Activated T-cell treated with anti-CD3 and anti-CD28 coated beads, Interleukin-2, amount 50 U/mL, for 4 hours (primary cell): ENCODE results near the gene SDS. TPM values are rescaled to one million over a fixed set of nuclear protein-coding genes. Genes with fewer than 3 reads are reported as not detected.

ENCODE experiments used
- ATAC-seq, 2 donors: fragments of 200-7000 bp; cut with Tn5 transposase; one replicate each; pipeline ENCODE4 v1.10.0; 2021
- DNase-seq: peaks from one replicate; pipeline ENCODE4 v3.0.0-alpha.2; 2020
- H3K27me3 Mint-ChIP-seq: one replicate; pipeline ENCODE4 v1.8.0; 2021; ENCODE audit warnings: low read depth, mixed read lengths
- H3K36me3 Mint-ChIP-seq: one replicate; pipeline ENCODE4 v1.8.0; 2022; ENCODE audit warnings: mixed read lengths; ENCODE audit not compliant: insufficient read depth
- H3K4me1 Mint-ChIP-seq: one replicate; pipeline ENCODE4 v1.8.0; 2021; ENCODE audit warnings: low read depth, mixed read lengths
- H3K4me3 Mint-ChIP-seq: one replicate; pipeline ENCODE4 v1.8.0; 2021; ENCODE audit warnings: mild to moderate bottlenecking, moderate library complexity, mixed read lengths
- H3K9me3 Mint-ChIP-seq: one replicate; pipeline ENCODE4 v1.8.0; 2021; ENCODE audit warnings: mixed read lengths
- total RNA-seq, 3 donors: library from RNA; stranded (reverse); gene quantifications; one replicate each; pipeline ENCODE4 v1.2.1, GENCODE V29; 2021

Gene SDS
- total RNA-seq, 3 donors from 2014 or later = 0.18 TPM; not detected in 2

GRCh38 chr12:113418213-113418879, 14.7 kb upstream of the SDS start:
- DNase-seq (no peak), ATAC-seq (no peak)
- Mint-ChIP-seq H3K27me3 (peaks cover 12% of the 10 kb centered on the region), H3K4me1 (no peaks in the 10 kb centered on the region), H3K9me3 (no peaks in the 10 kb centered on the region), H3K4me3 (no peak overlapping the region), H3K36me3 (no peaks in the 10 kb centered on the region)

- H3K27me3 Mint-ChIP-seq = peaks cover 11% of the 10 kb centered on the region
- H3K36me3 Mint-ChIP-seq = no peaks in the 10 kb centered on the region
- H3K4me3 Mint-ChIP-seq = no peak overlapping the region
- no peaks in the 10 kb centered on the region for H3K9me3 Mint-ChIP-seq
- H3K4me1 Mint-ChIP-seq = no peaks in the 10 kb centered on the region
- DNase-seq (no peak), ATAC-seq (no peak)
These were observed 12.5 kb upstream of the SDS start for GRCh38 chr12:113416091-113416754.

DNA sequence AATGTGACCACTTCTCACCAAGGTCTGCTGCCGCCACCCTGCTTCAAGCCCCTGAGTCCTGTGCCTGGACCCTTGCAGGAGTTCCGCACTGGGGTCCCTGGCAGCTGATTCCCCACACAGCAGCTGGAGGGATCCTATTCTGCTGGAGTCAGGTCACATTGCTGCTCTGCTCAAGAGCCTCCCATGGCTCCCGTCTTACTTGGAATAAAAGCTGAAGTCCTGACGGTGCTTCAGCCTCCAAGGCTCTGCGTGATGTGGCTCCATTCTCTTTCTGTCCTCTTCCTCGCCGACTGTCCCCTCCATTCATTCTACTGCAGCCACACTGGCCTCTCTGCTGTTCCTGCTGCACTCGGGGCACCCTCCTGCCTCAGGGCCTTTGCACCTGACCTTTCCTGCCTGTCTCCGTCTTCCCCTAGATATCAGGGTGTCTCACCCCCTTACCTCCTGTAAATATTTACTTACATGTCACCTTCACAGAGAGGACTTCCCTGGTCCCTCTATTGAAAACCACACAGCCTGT, 10.9 kb upstream of the SDS start:
- Mint-ChIP-seq H3K4me3 (no peak overlapping the region), H3K27me3 (peaks cover 16% of the 10 kb centered on the region), H3K9me3 (no peaks in the 10 kb centered on the region), H3K36me3 (no peaks in the 10 kb centered on the region), H3K4me1 (no peaks in the 10 kb centered on the region)
- no peak for DNase-seq
- ATAC-seq = no peak

DNA sequence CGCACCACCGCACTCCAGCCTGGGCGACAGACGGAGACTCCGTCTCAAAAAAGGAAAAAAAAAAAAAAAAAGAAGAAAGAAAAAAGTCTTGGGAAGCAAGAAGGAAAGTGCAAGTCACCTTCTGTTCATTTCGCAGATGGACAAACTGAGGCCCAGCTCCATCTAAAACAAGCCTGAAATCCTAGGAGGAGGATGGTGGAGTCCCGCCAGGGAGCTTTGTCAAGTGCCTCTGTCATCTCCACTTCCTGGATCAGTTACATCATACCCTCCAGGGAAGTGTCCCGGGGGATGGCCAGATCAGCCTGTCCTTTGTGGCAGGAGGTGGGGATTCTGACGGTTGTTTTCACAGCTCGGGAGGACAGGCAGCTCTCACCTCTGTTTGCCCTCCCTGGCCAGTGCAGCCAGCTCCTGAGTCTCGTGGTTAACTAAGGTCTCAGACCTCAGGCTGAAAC, 9.8 kb upstream of the SDS start:
- Mint-ChIP-seq H3K4me1 (no peaks in the 10 kb centered on the region), H3K9me3 (no peaks in the 10 kb centered on the region)

DNA sequence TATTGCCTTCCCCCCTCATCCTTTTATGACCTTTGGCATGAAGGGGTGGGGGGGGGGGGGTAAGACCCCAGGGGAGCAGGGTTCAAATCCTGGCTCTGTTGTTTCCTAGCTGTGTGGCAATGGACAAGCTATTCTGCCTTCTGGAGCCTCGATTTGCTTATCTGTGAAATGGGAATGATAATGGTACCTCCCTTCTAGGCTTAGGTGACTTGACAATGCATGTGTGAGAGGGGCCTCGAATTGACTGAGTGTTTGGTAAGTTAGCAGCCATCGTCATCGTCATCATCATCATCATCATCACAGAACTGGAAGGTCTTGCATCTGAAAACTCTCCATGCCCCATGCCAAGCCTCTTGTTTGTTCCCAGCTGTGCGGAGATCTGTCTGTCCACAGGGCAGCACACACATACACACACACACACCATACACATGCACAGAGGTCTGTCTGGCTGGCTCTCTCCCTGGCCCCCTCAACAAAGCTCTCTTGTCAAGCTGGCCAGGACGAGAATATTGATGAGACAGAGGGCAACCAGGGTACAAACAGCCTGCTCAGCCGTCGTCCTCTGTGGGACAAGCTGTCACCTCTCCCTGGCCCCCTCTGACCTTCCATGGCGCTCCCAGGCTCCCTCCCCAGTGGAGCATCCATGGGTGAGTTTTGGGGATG, 5.9 kb upstream of the SDS start:
- ATAC-seq = no peak
- H3K9me3 Mint-ChIP-seq = no peaks in the 10 kb centered on the region
- no peaks in the 10 kb centered on the region for H3K4me1 Mint-ChIP-seq
- DNase-seq = no peak
- H3K27me3 Mint-ChIP-seq = peaks cover 10% of the 10 kb centered on the region
- no peaks in the 10 kb centered on the region for H3K36me3 Mint-ChIP-seq
- H3K4me3 Mint-ChIP-seq = no peak overlapping the region

More for the DNA sequence above, 9.8 kb upstream of the SDS start:
- DNase-seq (no peak), ATAC-seq (no peak)
- no peak overlapping the region for H3K4me3 Mint-ChIP-seq
- H3K36me3 Mint-ChIP-seq = no peaks in the 10 kb centered on the region
- peaks cover 18% of the 10 kb centered on the region for H3K27me3 Mint-ChIP-seq

DNA sequence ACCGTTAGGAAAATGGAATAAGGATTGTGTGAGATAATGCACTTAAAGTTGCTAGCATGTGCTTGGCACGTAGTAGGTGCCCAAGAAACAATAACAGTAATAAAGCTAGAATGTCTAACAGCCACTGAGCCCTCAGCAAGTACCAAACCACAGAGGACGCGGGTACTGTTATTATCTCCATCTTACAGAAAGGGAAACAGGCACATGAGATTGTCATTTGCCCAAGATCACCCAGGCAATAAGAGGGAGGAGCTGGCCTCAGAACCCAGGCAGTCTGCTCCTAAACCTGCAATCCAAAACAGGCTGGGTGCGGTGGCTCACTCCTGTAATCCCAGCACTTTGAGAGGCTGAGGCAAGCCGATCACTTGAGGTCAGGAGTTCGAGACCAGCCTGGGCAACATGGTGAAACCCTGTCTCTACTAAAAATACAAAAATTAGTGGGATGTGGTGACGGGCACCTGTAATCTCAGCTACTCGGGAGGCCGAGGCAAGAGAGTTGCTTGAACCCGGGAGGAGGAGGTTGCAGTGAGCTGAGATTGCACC, 5.1 kb upstream of the SDS start:
- Mint-ChIP-seq H3K36me3 (no peaks in the 10 kb centered on the region), H3K27me3 (peaks cover 18% of the 10 kb centered on the region), H3K9me3 (no peaks in the 10 kb centered on the region), H3K4me1 (no peaks in the 10 kb centered on the region), H3K4me3 (no peak overlapping the region)
- no peak for DNase-seq
- no peak for ATAC-seq

GRCh38 chr12:113407931-113408600, 4.4 kb upstream of the SDS start:
- Mint-ChIP-seq H3K4me1 (no peaks in the 10 kb centered on the region), H3K36me3 (no peaks in the 10 kb centered on the region), H3K9me3 (no peaks in the 10 kb centered on the region), H3K27me3 (peaks cover 19% of the 10 kb centered on the region), H3K4me3 (no peak overlapping the region)
- DNase-seq (no peak), ATAC-seq (no peak)

DNA sequence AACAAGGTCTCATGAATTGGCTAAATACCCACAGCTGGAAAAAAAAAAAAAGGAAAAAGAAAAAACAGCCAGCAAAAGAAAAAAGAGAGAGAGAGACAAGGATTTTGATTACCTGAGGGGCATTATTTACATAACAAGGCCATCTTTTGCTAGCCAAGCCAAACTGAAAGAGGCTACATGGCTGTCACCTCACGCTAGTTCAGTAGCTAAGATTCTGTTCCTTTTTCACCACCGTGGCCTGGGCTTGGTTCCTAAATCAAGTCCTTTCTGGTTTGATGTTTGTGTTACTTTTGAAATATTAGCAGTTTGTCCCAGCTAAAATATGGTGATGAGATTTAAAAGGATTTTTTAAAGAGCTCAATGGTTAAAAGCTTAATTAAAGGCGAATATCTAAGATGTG, 2.0 kb upstream of the SDS start:
- Mint-ChIP-seq H3K27me3 (peaks cover 22% of the 10 kb centered on the region), H3K4me3 (no peak overlapping the region), H3K9me3 (no peaks in the 10 kb centered on the region), H3K4me1 (no peaks in the 10 kb centered on the region), H3K36me3 (no peaks in the 10 kb centered on the region)
- no peak for ATAC-seq
- no peak for DNase-seq

- no peaks in the 10 kb centered on the region for H3K36me3 Mint-ChIP-seq
- no peaks in the 10 kb centered on the region for H3K4me1 Mint-ChIP-seq
- no peak for DNase-seq
- ATAC-seq = no peak
- no peaks in the 10 kb centered on the region for H3K9me3 Mint-ChIP-seq
- no peak overlapping the region for H3K4me3 Mint-ChIP-seq
- peaks cover 22% of the 10 kb centered on the region for H3K27me3 Mint-ChIP-seq
These were observed 964 bp downstream of the SDS start for GRCh38 chr12:113402586-113403260.

DNA sequence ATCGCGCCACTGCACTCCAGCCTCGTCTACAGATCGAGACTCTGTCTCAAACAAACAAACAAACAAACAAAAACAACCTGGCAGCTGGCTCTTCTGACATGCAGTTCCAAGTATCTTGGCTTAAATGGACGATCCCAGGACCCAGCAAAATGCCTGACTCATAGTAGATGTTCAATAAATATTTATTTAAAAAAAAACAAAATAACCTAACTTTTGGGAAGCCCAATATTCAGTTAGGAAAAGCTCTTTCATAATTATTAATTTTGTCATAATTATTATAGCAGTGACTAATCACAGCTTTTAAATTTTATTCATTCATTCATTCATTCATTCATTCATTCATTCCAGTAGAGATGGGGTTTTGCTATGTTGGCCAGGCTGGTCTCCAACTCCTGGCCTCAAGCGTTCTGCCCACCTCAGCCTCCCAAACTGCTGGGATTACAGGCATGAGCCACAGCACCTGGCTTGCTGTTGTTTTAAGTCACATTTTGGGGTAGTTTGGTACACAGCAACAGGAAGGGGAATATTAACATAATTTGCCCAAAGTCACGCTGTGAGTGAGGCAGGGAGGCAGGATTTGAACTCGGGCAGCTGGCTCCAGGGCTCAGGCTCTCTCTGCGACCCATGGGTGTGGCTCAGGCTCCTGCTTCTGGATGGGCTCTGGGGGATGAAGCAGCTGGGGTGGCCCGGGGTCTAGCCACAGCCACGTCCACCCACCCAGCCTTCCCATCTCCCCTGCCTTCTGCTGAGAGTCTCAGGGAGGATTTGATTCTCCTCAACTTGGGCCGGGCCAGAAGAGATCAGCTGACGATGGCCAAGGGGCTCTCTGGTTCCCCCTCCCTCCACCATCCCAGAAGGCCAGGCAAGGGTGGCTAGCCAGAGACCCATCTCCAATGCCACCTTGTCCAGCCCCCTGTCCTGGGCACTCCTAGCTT, 2.4 kb downstream of the SDS start:
- no peaks in the 10 kb centered on the region for H3K4me1 Mint-ChIP-seq
- no peak overlapping the region for H3K4me3 Mint-ChIP-seq
- DNase-seq = no peak
- H3K27me3 Mint-ChIP-seq = peaks cover 22% of the 10 kb centered on the region
- H3K36me3 Mint-ChIP-seq = no peaks in the 10 kb centered on the region
- no peak for ATAC-seq
- H3K9me3 Mint-ChIP-seq = no peaks in the 10 kb centered on the region

- no peaks in the 10 kb centered on the region for H3K4me1 Mint-ChIP-seq
- peaks cover 22% of the 10 kb centered on the region for H3K27me3 Mint-ChIP-seq
- H3K9me3 Mint-ChIP-seq = no peaks in the 10 kb centered on the region
- ATAC-seq (no peak), DNase-seq (no peak)
- H3K36me3 Mint-ChIP-seq = no peaks in the 10 kb centered on the region
- no peak overlapping the region for H3K4me3 Mint-ChIP-seq
These were observed 3.3 kb downstream of the SDS start for GRCh38 chr12:113400362-113400761.

DNA sequence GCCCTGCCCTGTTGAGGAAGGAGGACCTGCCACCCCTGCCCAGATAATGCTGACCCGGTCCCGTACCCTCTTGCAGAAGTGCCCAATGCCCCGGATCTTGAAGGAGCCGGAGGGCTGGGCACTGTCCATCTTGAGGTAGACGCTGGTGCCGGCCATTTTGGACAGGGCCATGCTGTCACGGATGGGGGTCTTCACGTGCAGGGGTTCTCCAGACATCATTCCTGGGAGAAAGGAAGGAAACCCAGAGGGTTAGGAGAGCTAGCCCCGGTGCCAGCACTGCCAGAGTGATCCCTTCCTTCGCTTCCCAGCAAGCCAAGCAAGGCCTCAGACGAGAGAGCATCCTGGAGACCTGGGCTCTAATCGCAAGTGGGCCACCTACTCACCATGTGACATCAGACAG, 4.2 kb downstream of the SDS start:
- Mint-ChIP-seq H3K4me3 (no peak overlapping the region), H3K9me3 (no peaks in the 10 kb centered on the region), H3K27me3 (peaks cover 20% of the 10 kb centered on the region), H3K4me1 (no peaks in the 10 kb centered on the region), H3K36me3 (no peaks in the 10 kb centered on the region)
- ATAC-seq (no peak), DNase-seq (no peak)
